ENCODE measurements around the gene AMY1B.
"Not testable (repeated sequence)": the region's sequence is repeated elsewhere in the genome, so short reads cannot be mapped to it uniquely, and the experiment has no call there.

The AMY1B gene

GRCh38 chr1:103696110-103696509 is at the start of gene AMY1B:
TSS of gene AMY1B (minus strand) at chr1:103696210. CDS start at chr1:103695639, 571 bp downstream.
- DNase-seq (ENCODE audit: low read depth in 4 of 4, low spot score in 1 of 4), result not testable (repeated sequence)

GRCh38 chr1:103745040-103745439 is 49.0 kb upstream of the AMY1B start:
- DNase-seq (ENCODE audit: low read depth in 4 of 4, low spot score in 1 of 4), result not testable (repeated sequence)

GRCh38 chr1:103744449-103744848 is 48.4 kb upstream of the AMY1B start:
- not testable (repeated sequence) for DNase-seq (ENCODE audit: low read depth in 4 of 4, low spot score in 1 of 4)

GRCh38 chr1:103738031-103738430 is 42.0 kb upstream of the AMY1B start:
- not testable (repeated sequence) for DNase-seq (ENCODE audit: low read depth in 4 of 4, low spot score in 1 of 4)

GRCh38 chr1:103735334-103735733 is 39.3 kb upstream of the AMY1B start:
- not testable (repeated sequence) for DNase-seq (ENCODE audit: low read depth in 4 of 4, low spot score in 1 of 4)

- DNase-seq (ENCODE audit: low read depth in 4 of 4, low spot score in 1 of 4), result not testable (repeated sequence)
These were observed 25.5 kb upstream of the AMY1B start for GRCh38 chr1:103721473-103721872.

GRCh38 chr1:103717404-103717803 is 21.4 kb upstream of the AMY1B start:
- DNase-seq (ENCODE audit: low read depth in 4 of 4, low spot score in 1 of 4), result not testable (repeated sequence)

GRCh38 chr1:103710381-103710780 is 14.4 kb upstream of the AMY1B start:
- DNase-seq (ENCODE audit: low read depth in 4 of 4, low spot score in 1 of 4), result not testable (repeated sequence)

- not testable (repeated sequence) for DNase-seq (ENCODE audit: low read depth in 4 of 4, low spot score in 1 of 4)
These were observed 11.7 kb upstream of the AMY1B start for GRCh38 chr1:103707670-103708069.

- DNase-seq (ENCODE audit: low read depth in 4 of 4, low spot score in 1 of 4), result not testable (repeated sequence)
These were observed 5.2 kb upstream of the AMY1B start for GRCh38 chr1:103701256-103701655.

- DNase-seq (ENCODE audit: low read depth in 4 of 4, low spot score in 1 of 4), result not testable (repeated sequence)
These were observed 4.7 kb upstream of the AMY1B start for GRCh38 chr1:103700669-103701068.

- not testable (repeated sequence) for DNase-seq (ENCODE audit: low read depth in 4 of 4, low spot score in 1 of 4)
These were observed 1.4 kb upstream of the AMY1B start for GRCh38 chr1:103697430-103697829.

GRCh38 chr1:103676335-103676734 is 19.7 kb downstream of the AMY1B start:
- not testable (repeated sequence) for DNase-seq (ENCODE audit: low read depth in 4 of 4, low spot score in 1 of 4)

- DNase-seq (ENCODE audit: low read depth in 4 of 4, low spot score in 1 of 4), result not testable (repeated sequence)
These were observed 40.5 kb downstream of the AMY1B start, which contains the start of gene AMY1A for GRCh38 chr1:103655460-103655859. TSS of gene AMY1A (plus strand) at chr1:103655760. CDS start at chr1:103656331, 571 bp downstream.

- DNase-seq (ENCODE audit: low read depth in 4 of 4, low spot score in 1 of 4), result not testable (repeated sequence)
These were observed 41.9 kb downstream of the AMY1B start for GRCh38 chr1:103654133-103654532.

GRCh38 chr1:103650889-103651288 is 45.1 kb downstream of the AMY1B start:
- not testable (repeated sequence) for DNase-seq (ENCODE audit: low read depth in 4 of 4, low spot score in 1 of 4)

- DNase-seq (ENCODE audit: low read depth in 4 of 4, low spot score in 1 of 4), result not testable (repeated sequence)
These were observed 45.7 kb downstream of the AMY1B start for GRCh38 chr1:103650305-103650704.

GRCh38 chr1:103643908-103644307 is 52.1 kb downstream of the AMY1B start:
- DNase-seq (ENCODE audit: low read depth in 4 of 4, low spot score in 1 of 4), result not testable (repeated sequence)

- not testable (repeated sequence) for DNase-seq (ENCODE audit: low read depth in 4 of 4, low spot score in 1 of 4)
These were observed 54.8 kb downstream of the AMY1B start for GRCh38 chr1:103641194-103641593.
